SK-N-MC (cell line): Measurements from ENCODE around the gene LRRC15.

ENCODE experiments used
- DNase-seq: peaks from one replicate; pipeline ENCODE4 v3.0.0-alpha.2; 2011; ENCODE audit warnings: low read depth, low spot score
- H3K27ac ChIP-seq: fragments of 200-600 bp; sonication (generic); 2 replicates; pipeline ENCODE4 v1.5.1; 2016; ENCODE audit warnings: mixed run types
- H3K36me3 ChIP-seq: fragments of 200-600 bp; sonication (generic); 2 replicates; pipeline ENCODE4 v1.6.1; 2017; ENCODE audit warnings: antibody characterized with exemption, low read length, mixed read lengths; ENCODE audit not compliant: insufficient read depth
- H3K4me3 ChIP-seq: fragments of 200-600 bp; sonication (generic); 2 replicates; pipeline ENCODE4 v1.5.1; 2016
- H3K9ac ChIP-seq: fragments of 200-600 bp; sonication (generic); 2 replicates; pipeline ENCODE4 v1.8.0; 2017; ENCODE audit warnings: mixed run types, mixed read lengths; ENCODE audit not compliant: insufficient read length
- H3K9me3 ChIP-seq: fragments of 200-600 bp; sonication (generic); 2 replicates; pipeline ENCODE4 v1.6.1; 2017; ENCODE audit warnings: low read depth, mild to moderate bottlenecking, antibody characterized with exemption, low read length, moderate library complexity, mixed read lengths
- EZH2 ChIP-seq: fragments of 200-600 bp; sonication (generic); IDR thresholded peaks from one replicate; pipeline ENCODE4 v1.6.1; 2017; ENCODE audit warnings: antibody characterized with exemption
- FOXP2 ChIP-seq: optimal IDR thresholded peaks from 2 replicates; pipeline ENCODE3; 2011; ENCODE audit warnings: mild to moderate bottlenecking, moderate library complexity; ENCODE audit not compliant: insufficient read depth; ENCODE audit errors: extremely low read length, control extremely low read depth
- POLR2AphosphoS5 ChIP-seq: IDR thresholded peaks from 2 replicates; pipeline ENCODE4 v1.6.1; 2012; ENCODE audit warnings: mild to moderate bottlenecking, low read depth, low read length, borderline replicate concordance

The LRRC15 gene

GRCh38 chr3:194369522-194370279 lies at the start of gene LRRC15:
Gene LRRC15 (minus strand): TSS chr3:194369743. CDS start chr3:194361043, 8,700 bp downstream.
- no peaks in the 10 kb centered on the region for H3K9me3 ChIP-seq
- H3K36me3 ChIP-seq: no peaks in the 10 kb centered on the region
- no peak within 1 kb of the TSS for H3K9ac ChIP-seq
- H3K27ac ChIP-seq: no peak within 1 kb of the TSS
- no peak within 1 kb of the TSS for H3K4me3 ChIP-seq
- no peak for DNase-seq
- TF ChIP-seq FOXP2: no peak
- no peak for TF ChIP-seq EZH2
- TF ChIP-seq POLR2AphosphoS5: no peak

- no peak overlapping the region for H3K9ac ChIP-seq
- H3K36me3 ChIP-seq: peaks cover 49% of the 10 kb centered on the region
- no peak overlapping the region for H3K27ac ChIP-seq
- no peak overlapping the region for H3K4me3 ChIP-seq
- TF ChIP-seq POLR2AphosphoS5: no peak
- no peak for TF ChIP-seq FOXP2
- no peak for TF ChIP-seq EZH2
- H3K9me3 ChIP-seq: no peaks in the 10 kb centered on the region
- DNase-seq: no peak
Observed at GRCh38 chr3:194418671-194419070, 49.1 kb upstream of the LRRC15 start.

DNA sequence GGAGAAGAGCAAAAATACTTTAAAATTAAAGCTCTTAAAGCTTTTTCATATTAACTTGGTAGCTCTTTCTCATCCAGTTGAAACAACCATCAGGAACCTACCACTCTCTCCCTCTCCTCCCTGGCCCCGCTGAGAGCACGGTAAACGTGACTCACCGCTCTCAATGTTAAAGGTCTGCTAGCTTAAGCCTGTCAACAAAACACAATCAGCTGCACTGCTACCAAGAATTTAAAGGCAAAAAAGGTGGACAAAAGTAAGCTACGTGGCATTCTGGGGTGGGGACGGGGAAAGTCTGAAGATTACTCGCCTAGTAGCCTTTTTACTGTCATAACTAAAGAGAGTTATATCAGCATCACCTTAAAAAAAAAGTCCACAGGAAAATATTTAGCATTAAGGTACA lies 37.9 kb upstream of the LRRC15 start:
- Histone ChIP-seq H3K9me3 (no peaks in the 10 kb centered on the region), H3K4me3 (no peak overlapping the region), H3K27ac (peak overlapping the region; percentile 53; the same call in 1 of the 2 replicates), H3K36me3 (peaks cover 42% of the 10 kb centered on the region), H3K9ac (no peak overlapping the region)
- no peak for TF ChIP-seq POLR2AphosphoS5
- no peak for TF ChIP-seq FOXP2
- no peak for TF ChIP-seq EZH2
- DNase-seq: no peak

DNA sequence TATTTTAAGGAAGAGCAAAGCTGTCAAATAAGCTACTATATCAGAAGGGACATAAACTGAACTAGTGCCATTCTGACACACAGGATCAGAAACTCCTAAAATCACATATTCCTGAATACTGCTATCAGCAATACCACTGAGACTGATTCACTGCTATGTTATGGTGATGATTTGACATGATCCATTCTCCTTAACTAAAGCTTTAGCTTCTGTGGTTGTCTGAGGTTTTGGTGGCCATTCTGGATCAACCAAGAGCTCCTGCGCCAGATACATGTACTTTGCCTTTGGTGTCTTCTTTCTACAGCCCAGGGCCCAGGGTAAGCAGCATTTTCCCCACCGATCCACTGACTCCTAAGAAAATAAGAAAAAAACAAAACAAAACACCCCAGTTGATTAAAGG lies 36.2 kb upstream of the LRRC15 start:
- peak overlapping the region; percentile 53 for H3K27ac ChIP-seq
- H3K9me3 ChIP-seq: no peaks in the 10 kb centered on the region
- H3K36me3 ChIP-seq: peaks cover 32% of the 10 kb centered on the region
- TF ChIP-seq POLR2AphosphoS5 (no peak), FOXP2 (no peak), EZH2 (no peak)
- H3K4me3 ChIP-seq: no peak overlapping the region
- no peak for DNase-seq
- no peak overlapping the region for H3K9ac ChIP-seq

GRCh38 chr3:194404365-194405140 lies 35.0 kb upstream of the LRRC15 start:
- H3K4me3 ChIP-seq: no peak overlapping the region
- peak overlapping the region; percentile 53 for H3K27ac ChIP-seq
- TF ChIP-seq POLR2AphosphoS5: no peak
- TF ChIP-seq FOXP2: no peak
- TF ChIP-seq EZH2: no peak
- H3K9me3 ChIP-seq: no peaks in the 10 kb centered on the region
- peaks cover 32% of the 10 kb centered on the region for H3K36me3 ChIP-seq
- DNase-seq: peak; percentile 71
- H3K9ac ChIP-seq: peak overlapping the region; percentile 9

GRCh38 chr3:194401868-194402329 lies 32.4 kb upstream of the LRRC15 start:
- H3K9ac ChIP-seq: no peak overlapping the region

DNA sequence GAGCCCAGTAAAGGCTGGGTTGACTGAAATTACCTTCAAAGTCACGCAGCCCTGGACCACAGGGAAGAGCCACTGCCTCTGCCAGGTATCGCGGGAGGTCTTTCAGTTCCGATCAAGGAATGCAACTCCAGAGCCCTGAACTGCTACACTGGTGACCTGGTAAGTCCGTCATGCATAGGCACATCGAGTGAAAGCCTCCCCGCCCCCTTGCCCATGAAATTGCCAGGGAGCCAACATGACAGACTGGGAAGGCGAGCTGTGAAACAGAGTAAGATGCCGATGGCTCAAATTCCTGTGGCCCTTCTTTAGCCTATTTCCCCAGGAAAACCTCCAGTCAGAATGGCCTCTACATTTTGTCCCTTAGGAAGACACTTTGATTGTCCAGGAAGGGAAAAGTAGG lies 31.8 kb upstream of the LRRC15 start:
- Histone ChIP-seq H3K9ac (no peak overlapping the region), H3K4me3 (no peak overlapping the region), H3K36me3 (peaks cover 22% of the 10 kb centered on the region), H3K9me3 (no peaks in the 10 kb centered on the region), H3K27ac (no peak overlapping the region)
- no peak for DNase-seq
- TF ChIP-seq POLR2AphosphoS5: no peak
- no peak for TF ChIP-seq FOXP2
- no peak for TF ChIP-seq EZH2

More at GRCh38 chr3:194401868-194402329, 32.4 kb upstream of the LRRC15 start:
- TF ChIP-seq EZH2 (no peak), POLR2AphosphoS5 (no peak), FOXP2 (no peak)
- no peaks in the 10 kb centered on the region for H3K9me3 ChIP-seq
- peaks cover 22% of the 10 kb centered on the region for H3K36me3 ChIP-seq
- no peak overlapping the region for H3K4me3 ChIP-seq
- no peak for DNase-seq
- H3K27ac ChIP-seq: no peak overlapping the region

DNA sequence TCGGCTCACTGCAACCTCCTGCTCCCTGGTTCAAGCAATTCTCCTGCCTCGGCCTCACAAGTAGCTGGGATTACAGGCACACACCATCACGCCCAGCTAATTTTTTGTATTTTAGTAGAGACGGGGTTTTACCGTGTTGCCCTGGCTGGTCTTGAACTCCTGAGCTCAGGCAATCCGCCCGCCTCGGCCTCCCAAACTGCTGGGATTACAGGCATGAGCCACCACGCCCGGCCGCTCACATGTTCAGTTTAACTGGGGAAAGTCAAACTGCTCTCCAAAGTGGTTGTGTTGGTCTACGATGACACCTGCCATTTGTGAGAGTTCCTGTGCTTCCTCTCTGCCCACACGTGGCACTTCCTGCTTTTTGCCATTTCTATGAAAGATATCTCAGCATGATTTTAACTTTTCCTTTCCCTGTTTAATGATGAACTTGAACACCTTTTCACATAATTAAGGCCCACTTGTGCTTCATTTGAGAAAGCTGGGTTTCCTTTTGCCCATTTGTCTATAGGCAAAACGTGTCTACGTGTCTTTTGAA lies 30.4 kb upstream of the LRRC15 start:
- Histone ChIP-seq H3K9me3 (no peaks in the 10 kb centered on the region), H3K27ac (no peak overlapping the region), H3K4me3 (no peak overlapping the region), H3K9ac (no peak overlapping the region), H3K36me3 (peaks cover 10% of the 10 kb centered on the region; the same call in 1 of the 2 replicates)
- TF ChIP-seq EZH2 (no peak), FOXP2 (no peak), POLR2AphosphoS5 (no peak)
- no peak for DNase-seq
